Mucosa of stomach (tissue), 1 donor: ENCODE results near the gene RNF213.

Experiments
- H3K27me3 ChIP-seq: one replicate; pipeline ENCODE4 v1.7.0; 2013; ENCODE audit warnings: mild to moderate bottlenecking, low read length; ENCODE audit not compliant: control insufficient read depth, insufficient read depth
- H3K36me3 ChIP-seq: one replicate; pipeline ENCODE4 v1.7.0; 2013; ENCODE audit warnings: low read length; ENCODE audit not compliant: control insufficient read depth, insufficient read depth
- H3K4me1 ChIP-seq: one replicate; pipeline ENCODE4 v1.7.0; 2013; ENCODE audit warnings: mild to moderate bottlenecking, low read length; ENCODE audit not compliant: control insufficient read depth, insufficient read depth
- H3K4me3 ChIP-seq: one replicate; pipeline ENCODE4 v1.7.0; 2013; ENCODE audit warnings: low read length
- H3K9ac ChIP-seq: one replicate; pipeline ENCODE4 v1.7.0; 2013; ENCODE audit warnings: mild to moderate bottlenecking, low read length, moderate library complexity
- H3K9me3 ChIP-seq: one replicate; pipeline ENCODE4 v1.7.0; 2013; ENCODE audit warnings: mild to moderate bottlenecking, low read length, moderate library complexity; ENCODE audit not compliant: control insufficient read depth
- donor health status: Pancreatic carcinoma.

RNF213 gene

DNA sequence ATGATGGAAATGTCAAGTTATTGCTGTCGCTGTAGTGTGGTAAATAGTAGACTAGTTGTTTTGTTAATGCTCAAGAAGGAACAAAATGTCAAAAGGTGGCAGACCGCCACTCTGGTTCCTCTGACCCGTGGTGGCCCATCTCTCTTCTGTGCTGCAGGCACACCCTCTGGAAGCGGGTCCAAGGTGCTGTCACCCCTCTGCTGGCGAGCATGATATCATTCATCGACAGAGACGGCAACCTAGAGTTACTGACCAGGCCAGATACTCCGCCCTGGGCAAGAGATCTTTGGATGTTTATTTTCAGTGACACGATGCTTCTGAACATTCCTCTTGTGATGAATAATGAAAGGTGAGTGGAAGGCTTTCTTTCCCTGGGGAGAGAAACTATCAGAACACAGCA, 97.5 kb downstream of the RNF213 start:
- Histone ChIP-seq H3K9ac (no peak overlapping the region), H3K36me3 (peaks cover 16% of the 10 kb centered on the region), H3K9me3 (no peaks in the 10 kb centered on the region), H3K4me3 (no peak overlapping the region), H3K4me1 (no peaks in the 10 kb centered on the region), H3K27me3 (no peaks in the 10 kb centered on the region)

DNA sequence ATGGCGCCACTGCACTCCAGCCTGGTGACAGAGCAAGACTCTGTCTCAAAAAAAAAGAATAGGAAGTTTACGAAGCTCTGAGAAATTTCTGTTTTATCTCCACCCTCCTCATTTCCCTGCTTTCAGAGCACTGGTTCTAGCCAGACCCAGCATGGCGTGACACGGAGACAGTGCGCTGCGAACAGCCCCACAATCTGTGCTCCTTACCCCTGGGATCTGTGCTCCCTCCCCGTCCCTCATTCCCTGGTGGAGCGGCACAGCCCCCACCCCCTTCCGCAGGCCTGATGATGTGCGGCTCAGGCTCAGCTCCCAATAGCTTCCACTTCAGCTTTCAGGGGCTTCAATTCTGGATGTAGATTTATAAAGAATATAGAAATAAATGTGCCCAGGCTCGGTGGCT, 98.2 kb downstream of the RNF213 start:
- no peaks in the 10 kb centered on the region for H3K27me3 ChIP-seq
- peaks cover 24% of the 10 kb centered on the region for H3K36me3 ChIP-seq
- no peaks in the 10 kb centered on the region for H3K4me1 ChIP-seq
- no peak overlapping the region for H3K9ac ChIP-seq
- no peaks in the 10 kb centered on the region for H3K9me3 ChIP-seq
- H3K4me3 ChIP-seq = no peak overlapping the region

DNA sequence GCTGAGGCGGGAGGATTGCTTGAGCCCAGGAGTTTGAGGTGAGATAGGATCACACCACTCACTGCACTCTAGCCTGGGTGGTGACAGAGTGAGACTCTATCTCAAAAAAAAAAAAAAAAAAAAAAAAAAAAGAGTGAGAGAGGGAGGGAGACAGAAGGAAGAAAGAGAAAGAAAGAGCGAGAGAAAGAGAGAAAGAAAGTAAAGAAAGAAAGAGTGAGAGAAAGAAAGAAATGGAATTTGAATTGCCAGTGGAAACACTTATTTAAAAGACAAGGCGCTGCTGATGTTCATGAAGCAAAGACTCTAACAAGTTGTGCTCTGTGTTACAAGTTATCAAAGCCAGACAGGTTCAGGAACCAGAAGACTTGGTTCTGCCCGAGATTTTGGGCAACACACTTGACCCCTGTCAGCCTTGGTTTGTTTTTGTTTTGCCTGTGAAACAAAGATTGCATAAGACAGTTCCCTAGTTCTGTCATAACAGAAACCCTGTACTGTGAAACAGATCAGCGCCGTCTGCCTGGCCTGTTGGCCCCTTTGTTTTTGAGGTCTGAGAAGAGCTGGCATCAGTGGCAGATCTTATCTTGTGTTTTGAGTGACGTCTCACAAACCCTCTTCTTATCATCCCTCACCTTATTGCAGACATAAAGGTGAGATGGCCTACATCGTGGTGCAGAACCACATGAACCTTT, 98.9 kb downstream of the RNF213 start:
- Histone ChIP-seq H3K36me3 (peaks cover 25% of the 10 kb centered on the region), H3K27me3 (no peaks in the 10 kb centered on the region)

DNA sequence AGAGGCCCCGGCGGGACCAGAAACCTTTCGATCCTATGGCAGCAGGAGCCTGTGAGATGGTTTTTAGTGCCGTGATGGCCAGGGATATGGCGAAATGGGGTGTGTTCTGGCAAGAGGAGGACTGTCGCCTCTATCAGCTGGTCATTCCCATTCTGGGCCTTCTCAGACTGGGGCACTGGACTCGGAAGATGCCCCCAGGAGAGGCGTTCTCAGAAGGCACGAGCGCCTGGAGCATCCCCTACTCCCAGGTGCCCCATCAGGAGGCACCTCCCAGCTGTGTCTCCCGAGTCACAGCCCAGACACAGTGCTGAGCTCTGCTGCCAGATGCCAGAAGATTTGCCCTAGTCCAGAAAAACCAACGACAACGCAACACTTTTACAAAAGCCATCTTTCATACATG, 99.7 kb downstream of the RNF213 start:
- Histone ChIP-seq H3K27me3 (no peaks in the 10 kb centered on the region), H3K9ac (no peak overlapping the region), H3K4me1 (no peaks in the 10 kb centered on the region), H3K36me3 (peaks cover 27% of the 10 kb centered on the region), H3K9me3 (no peaks in the 10 kb centered on the region), H3K4me3 (no peak overlapping the region)

More for the DNA sequence above, 98.9 kb downstream of the RNF213 start:
- Histone ChIP-seq H3K9ac (no peak overlapping the region), H3K4me1 (no peaks in the 10 kb centered on the region), H3K4me3 (no peak overlapping the region), H3K9me3 (no peaks in the 10 kb centered on the region)

DNA sequence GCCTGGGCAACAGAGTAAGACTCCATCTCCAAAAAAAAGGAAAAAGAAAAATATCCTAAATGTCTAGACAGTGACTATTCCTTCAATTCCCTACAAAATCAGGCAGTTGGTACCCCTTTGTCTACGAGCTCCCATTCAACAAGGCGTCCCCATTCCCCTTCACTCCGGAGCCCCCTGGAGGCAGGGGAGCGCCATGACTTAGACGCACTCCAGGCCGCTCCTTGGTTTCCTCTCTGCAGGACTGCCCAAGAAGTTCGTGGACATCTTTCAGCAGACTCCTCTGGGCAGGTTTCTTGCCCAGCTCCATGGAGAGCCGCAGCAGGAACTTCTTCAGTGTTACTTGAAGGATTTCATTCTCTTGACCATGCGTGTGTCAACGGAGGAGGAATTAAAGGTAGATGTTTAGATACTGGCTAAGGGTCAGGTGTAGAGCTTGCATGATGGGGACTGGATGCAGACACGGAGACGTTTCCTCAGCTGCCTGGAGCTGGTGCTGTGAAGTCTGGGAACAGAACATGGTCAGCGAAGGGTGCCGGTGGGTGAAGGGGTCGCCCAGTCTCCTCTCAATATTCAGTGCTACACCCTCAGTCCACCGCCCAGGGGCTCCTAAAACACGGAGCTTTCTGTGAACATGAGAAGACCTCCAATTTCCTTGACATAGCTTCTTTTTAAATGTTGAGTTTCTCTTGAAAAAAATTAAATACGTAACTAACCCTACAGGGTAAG, 101.0 kb downstream of the RNF213 start:
- H3K36me3 ChIP-seq = peaks cover 33% of the 10 kb centered on the region

DNA sequence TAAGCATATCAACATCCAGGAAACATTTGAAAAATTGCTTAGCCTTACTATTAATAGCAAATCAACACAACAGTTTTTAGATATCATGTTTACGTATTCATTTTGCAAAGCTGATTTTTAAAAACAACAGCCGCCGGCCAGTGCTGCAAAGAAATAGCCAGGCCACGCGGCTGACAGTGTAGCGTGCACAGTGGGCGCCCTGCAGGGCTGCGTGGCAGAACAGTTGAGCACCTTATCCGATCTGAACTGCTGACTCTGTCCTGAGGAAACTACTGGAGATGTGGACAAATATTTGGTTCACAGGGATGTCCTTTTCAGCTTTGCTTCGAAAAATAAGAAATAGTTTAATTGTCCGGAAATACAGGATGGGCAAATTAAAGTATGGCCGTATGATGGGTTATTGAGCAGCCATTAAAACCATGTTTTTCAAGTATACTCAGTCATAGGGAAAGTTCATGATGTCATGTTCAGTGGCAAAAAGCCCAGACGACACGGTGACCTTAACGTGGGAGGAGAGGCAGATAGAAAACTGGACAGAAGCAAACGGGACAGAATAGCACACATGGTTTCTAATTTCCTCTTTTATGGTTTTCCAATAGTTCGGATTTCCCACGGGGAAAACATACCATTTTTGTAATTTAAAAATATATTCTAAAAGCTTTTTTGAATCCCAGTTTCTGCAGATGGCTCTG, 101.9 kb downstream of the RNF213 start:
- no peak overlapping the region for H3K4me3 ChIP-seq
- no peaks in the 10 kb centered on the region for H3K27me3 ChIP-seq
- H3K9me3 ChIP-seq = no peaks in the 10 kb centered on the region
- H3K36me3 ChIP-seq = peaks cover 38% of the 10 kb centered on the region
- no peak overlapping the region for H3K9ac ChIP-seq
- H3K4me1 ChIP-seq = no peaks in the 10 kb centered on the region

More for the DNA sequence above, 101.0 kb downstream of the RNF213 start:
- no peak overlapping the region for H3K4me3 ChIP-seq
- H3K27me3 ChIP-seq = no peaks in the 10 kb centered on the region
- H3K9me3 ChIP-seq = no peaks in the 10 kb centered on the region
- no peak overlapping the region for H3K9ac ChIP-seq
- no peaks in the 10 kb centered on the region for H3K4me1 ChIP-seq

DNA sequence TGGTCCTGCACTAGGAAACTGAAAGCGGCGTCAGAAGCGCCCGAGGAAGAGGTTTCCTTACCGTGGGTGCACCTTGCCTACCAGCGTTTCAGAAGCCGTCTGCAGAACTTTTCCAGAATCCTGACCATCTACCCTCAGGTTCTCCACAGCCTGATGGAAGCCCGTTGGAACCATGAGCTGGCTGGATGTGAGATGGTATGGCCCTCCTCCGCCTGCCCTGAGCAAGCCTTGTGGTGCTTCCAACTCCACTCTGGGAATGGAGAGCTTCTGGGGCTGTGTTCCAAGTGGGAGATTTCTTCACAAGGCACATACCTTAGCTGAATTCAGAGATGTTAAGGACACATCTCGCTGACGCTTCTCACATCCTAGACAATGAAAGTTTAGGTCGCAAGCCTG, 102.5 kb downstream of the RNF213 start:
- Histone ChIP-seq H3K4me1 (no peaks in the 10 kb centered on the region), H3K36me3 (peaks cover 41% of the 10 kb centered on the region), H3K27me3 (no peaks in the 10 kb centered on the region), H3K4me3 (no peak overlapping the region), H3K9me3 (no peaks in the 10 kb centered on the region), H3K9ac (no peak overlapping the region)

DNA sequence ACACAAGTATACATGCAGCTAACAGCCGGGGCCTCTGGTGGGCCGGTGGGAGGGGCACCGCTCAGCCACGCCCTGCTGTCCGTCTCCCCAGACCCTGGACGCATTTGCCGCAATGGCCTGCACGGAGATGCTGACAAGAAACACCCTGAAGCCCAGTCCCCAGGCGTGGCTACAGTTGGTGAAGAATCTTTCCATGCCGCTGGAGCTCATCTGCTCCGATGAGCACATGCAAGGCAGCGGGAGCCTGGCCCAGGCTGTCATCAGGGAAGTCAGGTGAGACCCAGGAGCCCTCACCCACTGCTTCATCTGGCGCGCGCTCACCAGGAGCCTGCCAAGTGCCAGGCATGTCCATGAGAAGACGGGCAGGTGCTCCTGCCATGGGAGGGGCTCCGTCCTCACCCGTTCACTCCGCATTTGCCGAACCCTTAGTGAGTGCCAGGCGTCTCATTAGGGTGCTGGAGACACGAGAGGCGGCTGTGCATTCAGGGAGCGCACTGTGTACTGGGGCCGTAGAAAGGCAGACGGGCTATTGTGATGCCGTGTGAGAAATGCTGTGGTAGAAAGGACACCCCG, 103.0 kb downstream of the RNF213 start:
- H3K9ac ChIP-seq = no peak overlapping the region
- no peaks in the 10 kb centered on the region for H3K9me3 ChIP-seq
- peaks cover 41% of the 10 kb centered on the region for H3K36me3 ChIP-seq
- no peak overlapping the region for H3K4me3 ChIP-seq
- no peaks in the 10 kb centered on the region for H3K4me1 ChIP-seq
- H3K27me3 ChIP-seq = no peaks in the 10 kb centered on the region

DNA sequence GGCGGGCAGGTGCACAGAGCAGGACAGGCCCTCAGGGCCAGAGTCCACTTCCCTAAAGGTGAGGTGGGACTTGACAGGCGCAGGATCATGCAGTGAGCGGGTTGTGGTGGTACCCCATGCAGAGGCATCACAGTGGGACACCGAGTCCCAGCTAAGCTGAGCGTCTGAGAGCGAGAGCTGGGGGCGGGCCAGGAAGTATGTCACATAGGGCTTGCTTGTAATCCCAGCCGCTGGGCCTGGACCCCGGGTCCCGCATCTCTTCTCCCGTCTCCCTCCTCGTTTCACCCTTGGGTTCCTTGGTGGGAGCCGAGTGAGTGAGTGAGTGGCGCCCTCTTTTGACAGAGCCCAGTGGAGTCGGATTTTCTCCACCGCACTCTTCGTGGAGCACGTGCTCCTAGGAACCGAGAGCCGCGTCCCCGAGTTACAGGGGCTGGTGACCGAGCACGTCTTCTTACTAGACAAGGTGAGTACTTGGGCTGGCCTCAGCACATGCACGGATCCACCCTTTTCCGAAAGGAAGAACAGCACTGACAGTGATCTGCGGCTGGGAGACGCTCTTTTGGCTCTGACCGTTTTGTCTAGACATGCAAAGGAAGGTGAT, 103.5 kb downstream of the RNF213 start:
- no peaks in the 10 kb centered on the region for H3K4me1 ChIP-seq
- peaks cover 41% of the 10 kb centered on the region for H3K36me3 ChIP-seq
- H3K9ac ChIP-seq = no peak overlapping the region
- H3K27me3 ChIP-seq = no peaks in the 10 kb centered on the region
- H3K9me3 ChIP-seq = no peaks in the 10 kb centered on the region
- H3K4me3 ChIP-seq = no peak overlapping the region

DNA sequence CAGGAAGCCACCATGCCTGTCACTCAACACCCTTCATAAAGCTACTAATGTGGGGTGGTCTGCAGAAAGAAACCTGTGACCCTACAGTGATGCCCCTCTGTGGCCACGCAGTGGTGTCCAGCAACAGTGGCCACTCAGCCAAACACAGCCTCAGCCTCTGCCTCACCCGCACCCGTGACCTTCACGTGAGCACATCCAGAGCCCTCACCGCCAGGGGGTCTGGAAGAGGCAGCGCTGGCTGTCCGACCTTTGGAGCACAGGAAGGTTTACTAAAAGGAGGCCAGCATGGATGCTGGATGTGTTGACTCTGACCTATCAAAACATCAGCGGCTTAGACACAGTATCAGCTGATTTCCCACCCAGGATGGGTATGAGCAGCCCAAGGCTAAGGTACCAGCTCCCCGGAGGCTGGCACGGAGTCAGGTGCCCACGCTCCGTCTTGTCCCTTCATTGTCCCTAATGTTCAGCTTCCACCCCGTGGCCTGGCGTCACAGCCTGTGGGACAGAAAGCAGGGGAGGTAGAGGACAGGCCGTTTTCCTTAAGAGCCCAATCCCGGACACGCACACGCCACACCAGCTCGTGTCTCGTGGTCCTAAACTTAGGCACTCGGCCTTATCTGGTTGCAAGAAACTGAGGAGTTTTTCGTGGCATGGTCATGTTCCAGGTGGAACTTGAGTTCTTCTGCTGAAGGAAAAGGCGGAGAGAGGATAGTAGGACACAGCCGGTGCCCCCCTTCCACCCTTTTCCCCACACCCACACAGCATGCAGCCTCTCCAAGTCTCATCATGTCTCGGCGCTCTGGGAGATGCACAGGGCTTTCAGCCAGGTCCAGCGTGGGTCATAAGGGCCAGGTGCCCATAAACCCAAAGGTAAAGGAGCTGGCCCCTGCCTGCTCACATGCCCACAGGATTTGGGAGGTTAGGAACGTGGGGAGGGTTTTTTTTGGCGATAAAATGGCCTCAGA, 104.6 kb downstream of the RNF213 start:
- H3K4me3 ChIP-seq = no peak overlapping the region
- no peak overlapping the region for H3K9ac ChIP-seq
- no peaks in the 10 kb centered on the region for H3K27me3 ChIP-seq
- no peaks in the 10 kb centered on the region for H3K9me3 ChIP-seq
- no peaks in the 10 kb centered on the region for H3K4me1 ChIP-seq
- H3K36me3 ChIP-seq = peaks cover 41% of the 10 kb centered on the region

DNA sequence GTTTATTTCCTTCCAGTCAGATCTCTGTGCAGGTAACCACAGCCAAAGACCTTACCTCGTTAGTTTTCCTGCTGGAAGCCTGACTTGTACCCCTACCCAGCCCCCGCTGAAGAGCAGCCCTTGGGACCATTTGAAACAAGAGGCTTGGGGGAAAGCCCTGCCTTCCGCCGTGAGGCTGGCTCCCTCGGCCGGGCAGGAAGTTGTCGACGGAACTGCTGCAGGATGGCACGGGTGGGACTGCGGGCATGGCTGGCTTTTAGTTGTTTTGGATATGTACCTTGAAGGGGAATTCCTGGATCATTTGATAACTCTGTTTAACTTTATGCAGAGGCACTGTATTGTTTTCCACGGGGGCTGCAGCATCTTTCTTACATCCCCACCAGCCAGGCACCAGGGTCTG, 105.3 kb downstream of the RNF213 start:
- H3K9ac ChIP-seq = no peak overlapping the region
- H3K4me1 ChIP-seq = no peaks in the 10 kb centered on the region
- H3K4me3 ChIP-seq = no peak overlapping the region
- H3K9me3 ChIP-seq = no peaks in the 10 kb centered on the region
- H3K27me3 ChIP-seq = no peaks in the 10 kb centered on the region
- peaks cover 38% of the 10 kb centered on the region for H3K36me3 ChIP-seq
